GM19023 (cell line): ENCODE measurements around the gene PDGFD.

ENCODE experiments used
- ATAC-seq: cut with Tn5 transposase; IDR thresholded peaks from one replicate; pipeline ENCODE4 v1.9.1; 2021; ENCODE audit warnings: mild to moderate bottlenecking, moderate library complexity; ENCODE audit not compliant: unreplicated experiment

PDGFD gene

DNA sequence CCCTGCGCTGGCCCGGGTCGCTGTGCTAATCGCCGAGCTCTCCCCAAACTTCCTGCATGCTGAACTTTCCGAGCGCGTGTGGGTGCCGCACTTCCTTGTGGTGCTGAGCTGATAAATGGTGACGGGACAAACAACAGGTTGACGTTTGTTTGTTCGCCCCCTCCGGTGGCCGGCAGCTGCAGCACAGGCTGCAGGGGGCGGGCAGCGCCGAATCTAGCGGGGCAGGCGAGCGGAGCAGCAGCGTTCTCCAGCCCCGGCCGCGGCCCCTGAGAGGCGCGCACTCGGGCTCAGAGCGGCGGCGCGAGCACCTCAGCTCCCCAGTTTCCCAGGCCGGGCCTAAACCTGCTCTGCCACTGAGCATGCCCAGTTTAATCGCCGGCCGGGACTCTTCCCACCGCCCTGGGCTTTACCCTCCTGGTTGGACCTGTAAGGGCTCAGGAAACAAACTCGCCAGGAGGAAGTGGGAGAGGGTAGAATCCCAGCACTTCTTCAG, at the start of gene PDGFD:
PDGFD (minus strand) TSS at position 120 of the 493 bp plus-strand sequence.
- ATAC-seq: peak; percentile 93

DNA sequence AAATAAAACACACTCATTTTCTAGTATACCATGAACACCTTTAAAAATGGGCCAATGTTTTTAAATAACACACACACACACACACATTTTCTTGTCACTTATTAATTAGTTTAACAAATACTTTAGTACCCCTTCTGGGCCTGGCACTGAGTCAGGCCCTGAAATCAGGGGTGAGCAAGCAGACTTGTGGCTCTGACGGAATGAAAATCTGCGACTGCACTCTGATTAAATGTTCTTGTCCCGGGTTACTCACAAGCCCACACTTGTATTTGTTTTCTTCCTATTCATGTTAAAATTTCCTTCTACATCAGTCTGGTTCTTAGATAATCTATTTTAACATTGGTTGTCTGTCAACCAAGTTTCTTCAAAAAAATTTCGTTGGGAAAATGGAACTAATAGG, 43.0 kb upstream of the PDGFD start:
- ATAC-seq: no peak

DNA sequence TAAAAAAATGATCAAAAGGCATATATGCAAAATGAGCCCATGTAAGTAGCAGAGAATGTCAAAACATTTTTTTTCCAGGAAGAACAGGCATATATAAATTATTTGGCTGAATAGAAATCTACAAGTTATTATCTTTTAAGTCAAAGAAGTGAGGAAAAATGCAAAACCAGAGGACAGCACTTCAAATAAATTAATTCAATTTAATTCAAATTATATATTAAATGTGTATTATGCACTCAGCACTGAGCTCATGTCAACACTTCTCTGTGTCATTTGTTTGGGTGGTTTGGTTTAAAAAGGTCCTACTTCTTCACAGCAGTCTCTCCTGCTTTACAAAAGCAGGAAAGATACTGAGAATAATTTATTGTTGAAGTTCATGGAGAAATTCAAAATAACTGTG, 41.9 kb upstream of the PDGFD start:
- ATAC-seq: no peak

DNA sequence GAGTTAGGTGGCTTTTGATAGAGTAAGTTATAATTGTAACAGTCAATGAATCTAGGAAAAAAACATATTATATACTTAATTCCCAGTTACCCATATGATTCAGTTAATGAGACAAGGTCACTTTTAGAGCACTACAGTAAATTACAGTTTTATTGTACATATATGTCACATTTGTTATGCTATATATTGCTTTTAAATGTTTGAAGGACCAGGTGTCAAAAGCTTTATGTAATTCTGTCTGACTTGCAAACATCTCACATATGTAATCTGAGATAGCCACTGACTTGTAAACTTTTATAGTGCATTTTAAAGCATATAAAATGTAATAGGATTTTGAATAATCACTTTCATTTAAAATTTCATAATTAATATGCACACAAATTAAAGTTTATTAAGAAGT, 36.7 kb upstream of the PDGFD start:
- ATAC-seq: no peak

DNA sequence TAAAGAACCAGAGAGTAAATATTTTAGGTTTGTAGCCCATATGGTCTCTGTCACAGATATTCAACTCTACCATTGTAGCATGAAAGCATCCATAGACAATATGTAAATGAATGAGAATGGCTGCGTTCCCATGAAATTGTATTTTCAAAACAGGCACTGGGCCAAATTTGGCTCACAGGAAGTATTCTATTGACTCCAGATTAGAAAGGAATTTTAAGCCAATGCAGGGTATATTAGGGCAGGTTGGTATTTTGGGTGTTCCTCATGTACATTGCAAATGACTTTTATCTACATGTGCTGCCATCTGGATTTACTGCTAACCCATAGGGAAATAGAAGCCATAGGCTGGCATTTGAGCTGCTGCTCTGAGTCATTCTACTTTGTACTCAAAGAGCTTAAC, 35.1 kb upstream of the PDGFD start:
- ATAC-seq: no peak

DNA sequence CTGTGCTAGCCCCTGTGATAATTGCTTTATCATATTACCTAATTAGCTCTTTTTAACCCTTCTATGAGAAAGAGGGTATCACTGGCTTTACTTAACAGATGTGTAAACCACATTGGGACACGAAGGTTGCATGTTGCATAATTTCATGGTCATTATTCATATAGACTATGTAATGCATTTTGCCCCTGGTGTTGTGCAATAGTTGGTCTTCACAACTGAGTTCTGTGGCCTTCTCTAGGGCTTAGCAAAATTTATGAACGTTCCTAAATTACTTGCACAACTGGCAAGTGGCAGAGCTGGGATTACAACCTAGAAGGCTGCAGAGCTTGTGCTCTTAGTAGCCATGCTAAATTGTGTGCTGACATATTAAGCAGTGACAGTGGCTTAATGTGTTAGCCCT, 34.6 kb upstream of the PDGFD start:
- ATAC-seq: no peak

DNA sequence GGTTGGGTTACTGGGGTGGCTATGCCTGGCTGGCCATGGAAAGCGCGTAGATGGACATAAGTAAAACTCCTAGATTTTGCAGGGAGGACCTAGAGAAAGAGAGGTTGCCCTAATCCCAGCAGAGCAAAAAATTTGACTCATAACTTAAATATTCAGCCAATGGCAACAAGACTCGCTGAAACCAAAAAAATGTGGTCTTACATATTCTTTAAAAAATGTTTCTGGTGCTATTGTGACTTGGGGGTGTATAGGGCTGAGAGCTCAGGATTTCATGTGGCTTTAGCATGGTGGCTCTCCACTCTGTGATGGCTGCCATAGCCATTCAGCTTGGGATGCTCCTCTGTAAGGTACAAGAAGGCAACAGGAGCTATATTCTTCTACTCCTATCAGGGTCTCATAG, 27.2 kb upstream of the PDGFD start:
- no peak for ATAC-seq

DNA sequence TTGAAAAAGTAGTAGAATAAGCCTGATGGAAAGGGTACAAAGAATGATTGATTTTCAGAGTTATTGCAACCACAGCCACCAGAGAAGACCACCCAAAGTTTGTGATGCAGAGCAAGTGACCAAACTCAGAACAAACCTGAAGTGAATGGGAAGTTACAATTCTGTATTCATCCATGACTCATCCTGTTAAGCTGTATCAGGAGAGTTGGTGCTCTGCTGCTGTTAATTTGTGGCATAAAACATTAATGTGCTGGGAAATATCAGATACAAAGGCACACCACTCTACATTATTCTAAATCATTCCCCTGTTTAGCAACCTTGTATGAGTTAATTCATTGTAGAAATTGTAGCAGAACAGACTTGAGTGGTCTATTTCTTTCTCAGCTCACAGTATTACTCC, 19.6 kb upstream of the PDGFD start:
- ATAC-seq: no peak

DNA sequence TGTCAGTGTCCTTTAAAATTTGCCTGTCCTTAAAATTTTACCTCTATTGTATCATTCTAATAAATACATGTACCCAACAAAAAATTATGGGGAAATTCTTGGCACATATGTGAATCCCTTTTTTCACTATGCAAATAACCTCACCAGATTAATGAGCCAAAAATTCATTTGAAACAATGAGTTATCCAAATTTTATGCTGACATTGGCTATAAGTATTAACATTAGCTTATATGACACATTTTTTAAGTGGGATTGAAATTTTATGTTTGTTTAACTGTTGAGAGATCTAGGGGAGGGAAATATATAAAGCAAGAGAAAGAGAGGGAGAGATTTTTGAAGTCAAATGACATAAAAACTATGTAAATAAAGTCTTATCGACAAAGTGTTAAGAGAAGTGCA, 11.8 kb upstream of the PDGFD start:
- no peak for ATAC-seq

DNA sequence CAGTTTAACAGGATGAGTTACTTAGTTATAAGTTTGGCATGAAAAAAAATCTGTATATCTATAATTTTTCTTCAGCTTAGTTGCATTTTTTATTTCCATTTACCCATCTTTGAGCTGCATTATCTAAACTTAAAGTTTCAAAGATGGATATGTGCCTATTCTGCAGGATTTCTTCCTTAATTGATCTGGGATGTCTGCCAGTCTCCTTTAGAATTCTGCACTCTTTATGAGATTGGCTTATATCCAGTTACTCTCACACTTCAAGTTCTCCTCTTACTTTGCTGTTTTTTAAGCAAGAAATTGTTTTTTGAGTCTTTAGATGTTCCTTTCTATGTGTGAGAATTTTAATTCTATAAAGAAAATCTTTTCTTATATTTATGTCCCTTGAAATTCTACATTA, 5.1 kb upstream of the PDGFD start:
- ATAC-seq: no peak

DNA sequence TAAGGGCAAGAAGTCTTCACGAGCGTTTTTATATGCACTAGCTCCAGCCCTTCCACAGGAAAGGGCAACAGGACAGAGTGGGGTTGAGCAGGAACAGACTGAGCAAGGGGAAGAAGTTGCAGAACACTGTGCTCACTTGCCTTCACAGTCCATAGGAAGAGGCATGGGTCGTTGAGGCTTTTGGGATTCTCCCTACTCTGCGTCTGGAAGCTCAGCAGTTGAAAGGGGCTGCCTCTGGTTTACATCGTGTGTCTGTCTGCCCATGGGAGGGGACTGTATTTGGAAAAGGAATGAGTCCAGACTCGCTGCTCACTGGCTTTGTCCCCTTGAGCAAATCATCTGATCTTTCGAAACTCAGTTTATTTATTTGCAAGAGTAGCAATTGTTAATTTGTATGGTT, 1.1 kb upstream of the PDGFD start:
- ATAC-seq: no peak

DNA sequence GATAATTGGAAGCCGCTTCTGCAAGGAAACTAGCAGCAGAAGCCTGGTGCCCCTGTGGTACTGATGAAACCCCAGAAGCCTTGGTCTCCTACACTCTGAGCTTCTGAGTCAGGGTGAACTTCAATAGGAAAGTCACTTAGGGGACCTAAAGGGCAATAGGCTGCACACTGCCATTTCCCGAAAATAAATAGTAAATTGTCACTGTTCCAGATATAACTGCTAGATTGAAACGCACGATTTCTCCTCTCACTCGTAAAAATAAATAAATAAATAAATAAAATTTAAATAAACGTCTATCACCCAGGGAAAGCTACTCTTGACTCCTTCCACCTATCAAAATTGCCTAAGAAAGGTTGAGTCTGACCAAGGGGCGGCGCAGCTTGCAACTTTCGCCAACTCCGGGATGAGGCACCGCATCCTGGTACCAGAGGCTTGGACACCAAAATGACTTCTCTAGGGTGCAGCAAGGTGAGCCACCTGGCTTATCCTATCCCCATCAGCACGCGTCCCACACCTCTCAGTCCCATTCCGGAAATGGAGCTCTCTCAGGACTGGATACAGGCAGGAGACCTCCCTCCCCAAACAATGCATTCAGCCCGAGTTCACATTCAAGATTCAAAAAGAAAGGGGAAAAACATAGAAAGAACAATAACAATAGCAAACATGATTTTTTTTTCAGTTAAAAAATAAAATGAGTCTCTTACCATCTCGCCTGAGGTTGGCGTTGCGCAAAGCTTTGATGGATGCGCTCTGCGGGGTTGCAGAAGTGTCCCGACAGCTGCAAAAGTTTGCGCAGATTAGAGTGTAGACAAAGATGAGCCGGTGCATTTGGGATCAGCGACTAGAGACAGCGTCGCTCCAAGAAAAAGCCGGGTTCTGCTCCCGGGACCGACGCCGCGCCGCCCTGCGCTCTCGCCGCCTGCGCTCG, 583 bp downstream of the PDGFD start:
- ATAC-seq: no peak

DNA sequence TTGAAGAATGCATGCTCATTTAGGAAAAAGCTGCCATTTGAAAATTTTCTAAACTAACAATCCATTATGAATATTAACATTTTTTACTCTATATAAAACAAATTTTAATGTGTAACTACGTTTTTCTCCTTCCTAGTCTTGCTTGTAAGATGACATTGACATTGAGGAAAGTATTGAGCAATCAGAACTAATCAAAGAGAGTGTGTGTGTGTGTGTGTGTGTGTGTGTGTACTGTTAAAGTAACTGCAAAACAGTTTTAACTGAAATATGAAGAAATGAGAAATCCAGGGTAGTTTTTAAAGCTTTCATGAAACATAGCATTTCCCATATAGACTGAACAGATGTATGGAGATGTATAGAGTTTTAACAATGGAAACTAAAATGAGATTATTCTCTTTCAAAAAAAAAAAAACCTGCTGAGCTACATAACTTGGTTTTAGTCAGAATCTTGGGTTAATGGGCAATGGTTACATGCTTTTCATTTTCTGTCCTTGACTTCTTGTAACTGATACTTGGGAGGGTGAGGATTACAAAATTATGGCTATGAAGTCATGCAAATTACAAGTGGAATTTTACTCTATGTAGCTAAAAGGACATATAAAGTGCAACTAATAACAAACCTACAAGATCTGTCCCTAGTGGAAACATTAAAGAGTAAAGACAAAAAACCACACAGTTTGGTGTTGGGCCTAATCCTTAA, 2.0 kb downstream of the PDGFD start:
- no peak for ATAC-seq

DNA sequence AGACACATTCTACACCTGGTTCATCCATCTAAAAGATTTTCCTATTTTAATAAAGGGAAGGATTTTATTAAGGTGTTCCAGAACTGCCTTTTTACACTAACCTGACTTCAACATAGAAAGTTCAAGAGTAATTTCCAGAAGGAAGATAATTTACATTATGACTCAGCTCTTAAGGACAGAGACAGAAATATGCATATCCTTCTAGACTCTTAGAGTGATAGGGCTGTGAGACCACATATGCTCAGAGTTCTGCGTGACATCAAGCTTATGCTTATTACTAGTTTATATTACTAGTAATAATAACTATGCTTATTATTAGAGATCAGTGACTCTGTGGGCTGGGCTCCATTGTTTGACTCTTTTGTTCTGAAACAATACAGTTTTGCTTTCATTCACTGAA, 4.6 kb downstream of the PDGFD start:
- ATAC-seq: no peak

DNA sequence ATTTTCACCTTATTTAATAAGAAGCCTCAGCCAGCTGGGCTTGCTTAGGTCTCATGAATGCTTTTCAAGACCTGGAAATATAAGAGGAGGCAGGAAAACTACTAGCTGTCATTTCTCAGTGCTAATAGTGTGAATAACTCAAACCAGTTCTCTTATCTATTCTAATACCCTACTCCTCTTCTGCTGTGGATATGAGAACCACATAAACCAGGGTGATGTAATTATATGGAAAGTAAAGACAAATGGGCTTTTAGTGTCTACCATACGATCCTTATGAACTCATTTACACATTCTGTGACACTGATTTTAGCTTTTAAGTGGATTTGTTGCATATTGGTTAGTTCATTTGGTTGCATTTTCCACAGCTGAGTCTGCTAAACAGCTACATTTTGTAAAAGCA, 8.6 kb downstream of the PDGFD start:
- ATAC-seq: no peak

DNA sequence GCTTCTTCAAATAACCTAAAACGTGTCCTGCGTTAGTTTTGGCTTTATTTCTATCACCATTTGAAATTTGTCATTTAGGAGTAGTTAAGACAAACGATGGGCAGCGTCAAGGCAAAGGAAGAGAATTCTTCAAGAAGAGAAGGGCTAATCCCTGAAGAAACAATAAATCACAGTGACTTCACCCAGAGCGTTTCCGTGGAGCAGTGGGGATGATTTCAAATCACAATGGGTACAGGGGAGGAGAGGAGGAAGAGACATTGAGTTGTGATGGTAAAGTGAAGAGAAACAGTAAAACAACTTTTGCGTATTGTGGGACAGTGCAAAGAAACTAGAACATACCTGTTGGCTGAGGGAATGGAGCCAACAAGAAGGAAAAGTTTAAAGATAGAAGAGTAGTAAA, 9.7 kb downstream of the PDGFD start:
- no peak for ATAC-seq

DNA sequence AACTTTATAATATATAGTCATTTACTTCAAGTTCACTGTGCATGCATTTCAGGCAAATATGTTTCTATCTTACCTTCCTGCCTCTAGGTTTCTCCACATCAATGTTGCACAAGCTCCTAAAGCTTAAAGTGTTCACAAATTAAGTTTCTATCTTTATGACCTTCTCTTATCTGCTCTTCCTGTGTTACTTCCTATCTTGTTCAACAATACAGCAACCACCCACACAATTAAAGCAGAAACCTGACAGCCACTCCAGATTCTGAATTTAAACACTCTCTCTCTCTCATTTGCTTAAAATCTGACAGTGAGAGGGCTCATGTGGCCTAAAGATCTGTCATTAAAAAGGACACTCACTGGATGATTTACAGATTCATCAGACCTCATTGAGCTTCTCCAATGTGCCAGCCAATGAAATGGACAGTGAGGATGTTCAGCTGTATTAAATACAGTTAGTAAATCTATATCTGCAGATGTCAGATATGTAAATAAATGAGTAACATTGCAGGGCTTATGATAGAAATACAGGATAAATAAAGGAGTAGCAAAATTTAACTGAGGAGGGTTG, 10.9 kb downstream of the PDGFD start:
- ATAC-seq: no peak

DNA sequence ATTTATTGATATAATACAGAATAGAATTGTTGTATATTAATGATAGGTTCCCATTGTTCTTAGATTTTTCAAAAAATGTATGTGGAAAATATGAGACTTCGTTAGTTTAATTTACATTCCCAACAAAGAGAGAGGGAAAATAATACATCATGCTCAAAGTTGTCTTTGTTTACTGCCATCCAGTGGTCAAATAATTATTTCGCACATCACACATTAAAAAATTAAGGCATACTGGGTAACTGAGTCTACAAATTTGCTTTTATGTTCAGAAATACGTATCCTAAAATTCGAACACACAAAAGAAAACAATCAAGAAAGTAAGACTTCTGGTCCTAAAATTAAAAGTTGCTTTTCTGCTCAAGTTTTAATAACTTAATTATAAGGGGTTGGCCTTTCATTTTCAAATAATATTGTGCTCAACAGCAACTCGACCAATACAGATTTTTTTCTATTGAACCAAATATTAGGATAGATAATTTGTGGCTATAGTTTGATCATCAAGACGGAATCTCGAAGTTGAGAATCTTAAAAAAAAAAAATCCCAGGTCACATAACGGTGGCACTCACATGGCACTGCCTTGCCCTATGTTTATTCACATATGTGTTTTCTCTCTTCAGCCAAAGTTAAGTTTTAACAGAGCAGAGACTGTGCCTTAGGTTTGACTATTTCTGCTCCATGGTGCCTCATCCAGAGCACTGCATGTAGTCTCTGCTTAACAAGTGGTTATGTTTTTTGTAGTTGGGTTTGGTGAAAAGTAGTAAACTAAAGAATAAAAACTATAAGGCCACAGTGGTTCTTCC, 12.3 kb downstream of the PDGFD start:
- ATAC-seq: no peak

DNA sequence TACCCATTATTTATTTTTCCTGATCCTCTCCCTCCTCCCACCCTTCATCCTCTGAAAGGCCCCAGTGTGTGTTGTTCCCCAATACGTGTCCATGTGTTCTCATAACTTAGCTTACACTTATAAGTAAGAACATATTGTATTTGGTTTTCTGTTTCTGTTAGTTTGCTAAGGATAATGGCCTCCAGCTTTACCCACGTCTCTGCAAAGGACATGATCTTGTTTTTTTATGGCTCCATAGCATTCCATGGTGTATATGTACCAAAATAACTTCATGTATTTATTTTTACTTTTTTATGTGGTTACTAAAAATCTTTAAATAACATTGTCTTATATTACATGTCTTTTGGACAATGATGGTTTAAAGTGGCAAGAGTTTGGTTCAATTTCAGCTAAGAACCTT, 15.2 kb downstream of the PDGFD start:
- no peak for ATAC-seq

DNA sequence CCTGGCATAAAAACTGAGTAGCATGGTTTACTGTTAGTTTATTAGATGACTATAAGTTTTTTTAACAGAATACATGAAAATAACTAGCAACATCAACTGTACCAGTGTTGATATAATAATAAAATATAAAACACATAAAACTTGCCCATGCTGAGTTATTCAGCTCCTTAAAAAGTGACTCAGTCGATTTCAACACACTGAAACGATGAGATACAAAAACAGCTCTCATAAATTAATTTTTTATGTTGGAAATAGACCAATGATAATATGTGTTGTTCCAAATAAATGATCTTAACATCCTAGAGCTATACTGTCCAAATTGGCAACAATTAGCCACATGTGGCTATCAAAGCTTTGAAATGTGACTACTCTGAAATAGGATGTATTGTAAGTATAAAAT, 15.9 kb downstream of the PDGFD start:
- ATAC-seq: no peak

DNA sequence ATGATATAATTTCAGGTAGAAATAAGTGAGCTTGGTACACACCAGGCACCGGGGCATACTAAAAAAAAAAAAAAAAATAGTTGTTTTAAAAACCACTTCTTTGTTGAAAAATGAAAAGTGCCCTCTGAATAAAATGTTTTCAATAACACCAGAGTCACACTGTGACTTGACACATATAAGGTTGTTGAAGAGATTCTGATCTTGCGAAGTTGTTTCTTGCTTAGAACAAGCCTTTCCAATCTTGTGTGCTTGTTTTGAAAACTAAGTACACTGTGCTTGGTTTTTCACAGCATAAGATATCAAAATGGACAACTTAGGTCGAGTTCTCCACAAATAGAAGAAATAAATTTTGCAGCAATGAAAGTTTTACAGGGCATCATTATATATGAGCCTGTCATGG, 17.0 kb downstream of the PDGFD start:
- no peak for ATAC-seq
